ENCODE results near the gene AATF.

The AATF gene

GRCh38 chr17:36977066-36977465, 28.3 kb downstream of the AATF start:
- no peak overlapping the region for H3K4me3 ChIP-seq (replicated peaks; ENCODE audit: insufficient read depth, low read length)
- no peak overlapping the region for H3K27ac ChIP-seq (replicated peaks)
- no peaks in the 10 kb centered on the region for H3K27me3 ChIP-seq (ENCODE audit: insufficient read depth, poor library complexity, severe bottlenecking)
- no peak for TF ChIP-seq GABPA (IDR thresholded peaks at IDR 0.05; ENCODE audit: low read depth)
- TF ChIP-seq REST (IDR thresholded peaks at IDR 0.05; ENCODE audit: insufficient replicate concordance, low read depth), result no peak
- no peak for TF ChIP-seq SPI1 (IDR thresholded peaks at IDR 0.05; ENCODE audit: borderline replicate concordance, low read depth)
- no peak for DNase-seq (ENCODE audit: low read depth in 1 of 2, low spot score in 1 of 2)

- TF ChIP-seq GABPA (IDR thresholded peaks at IDR 0.05; ENCODE audit: low read depth), result no peak
- TF ChIP-seq POLR2AphosphoS5 (IDR thresholded peaks at IDR 0.05; ENCODE audit: low read depth), result no peak
- TF ChIP-seq REST (IDR thresholded peaks at IDR 0.05; ENCODE audit: insufficient replicate concordance, low read depth), result no peak
- TF ChIP-seq SPI1 (IDR thresholded peaks at IDR 0.05; ENCODE audit: borderline replicate concordance, low read depth), result no peak
- TF ChIP-seq CTCF (IDR thresholded peaks at IDR 0.05; ENCODE audit: insufficient read depth, low read length), result no peak
- no peak for DNase-seq (ENCODE audit: low read depth in 1 of 2, low spot score in 1 of 2)
- Histone ChIP-seq H3K4me3 (replicated peaks; ENCODE audit: insufficient read depth, low read length) (no peak overlapping the region), H3K27ac (replicated peaks) (no peak overlapping the region), H3K27me3 (ENCODE audit: insufficient read depth, poor library complexity, severe bottlenecking) (no peaks in the 10 kb centered on the region)
These were observed 28.8 kb downstream of the AATF start for GRCh38 chr17:36977568-36977967.

- TF ChIP-seq CTCF (IDR thresholded peaks at IDR 0.05; ENCODE audit: insufficient read depth, low read length), result no peak
- no peak for TF ChIP-seq GABPA (IDR thresholded peaks at IDR 0.05; ENCODE audit: low read depth)
- TF ChIP-seq SPI1 (IDR thresholded peaks at IDR 0.05; ENCODE audit: borderline replicate concordance, low read depth), result no peak
- no peak for TF ChIP-seq REST (IDR thresholded peaks at IDR 0.05; ENCODE audit: insufficient replicate concordance, low read depth)
- no peak for TF ChIP-seq POLR2AphosphoS5 (IDR thresholded peaks at IDR 0.05; ENCODE audit: low read depth)
- no peaks in the 10 kb centered on the region for H3K27me3 ChIP-seq (ENCODE audit: insufficient read depth, poor library complexity, severe bottlenecking)
- DNase-seq (ENCODE audit: low read depth in 1 of 2, low spot score in 1 of 2), result no peak
- no peak overlapping the region for H3K4me3 ChIP-seq (replicated peaks; ENCODE audit: insufficient read depth, low read length)
- H3K27ac ChIP-seq (replicated peaks), result no peak overlapping the region
These were observed 30.2 kb downstream of the AATF start for GRCh38 chr17:36978810-36979564.

All from HL-60 (cell line).